Choroid plexus epithelial cell (primary cell): Measurements from ENCODE around the gene TOLLIP.
"Not testable (repeated sequence)": the region's sequence is repeated elsewhere in the genome, so short reads cannot be mapped to it uniquely, and the experiment has no call there.

ENCODE experiments used
- DNase-seq: peaks from one replicate; pipeline ENCODE4 v3.0.0-alpha.2; 2010; ENCODE audit warnings: low read depth
- H3K4me3 ChIP-seq: 2 replicates; pipeline ENCODE4 v1.5.1; 2011; ENCODE audit warnings: low read depth, mild to moderate bottlenecking, control low read depth, low read length, moderate library complexity
- CTCF ChIP-seq: conservative IDR thresholded peaks from 2 replicates; pipeline ENCODE4 v1.5.1; 2011; ENCODE audit warnings: low read depth, mild to moderate bottlenecking, control low read depth, inconsistent platforms, low read length, moderate library complexity

The TOLLIP gene

GRCh38 chr11:1309498-1310317 is at the start of gene TOLLIP:
TSS of gene TOLLIP (minus strand) at chr11:1309632. CDS start at chr11:1309498, 134 bp downstream.
- DNase-seq: peak; percentile 92
- peak; percentile 35 for TF ChIP-seq CTCF
- H3K4me3 ChIP-seq: peak within 1 kb of the TSS; percentile 80

GRCh38 chr11:1358931-1359330 is 49.5 kb upstream of the TOLLIP start:
- not testable (repeated sequence) for DNase-seq, H3K4me3 ChIP-seq

GRCh38 chr11:1358286-1358685 is 48.9 kb upstream of the TOLLIP start:
- H3K4me3 ChIP-seq: no peak overlapping the region
- no peak for TF ChIP-seq CTCF
- no peak for DNase-seq

GRCh38 chr11:1356478-1356960 is 47.1 kb upstream of the TOLLIP start:
- H3K4me3 ChIP-seq: no peak overlapping the region
- TF ChIP-seq CTCF: no peak
- DNase-seq: no peak

- H3K4me3 ChIP-seq: no peak overlapping the region
- TF ChIP-seq CTCF: no peak
- peak; percentile 2 for DNase-seq
Observed at GRCh38 chr11:1356007-1356435, 46.6 kb upstream of the TOLLIP start.

GRCh38 chr11:1354125-1354938 is 44.9 kb upstream of the TOLLIP start:
- no peak for DNase-seq
- no peak overlapping the region for H3K4me3 ChIP-seq
- no peak for TF ChIP-seq CTCF

GRCh38 chr11:1353383-1354124 is 44.1 kb upstream of the TOLLIP start:
- H3K4me3 ChIP-seq: no peak overlapping the region
- no peak for TF ChIP-seq CTCF
- DNase-seq: no peak
